ENCODE data around the gene CHRNB2.

DNA sequence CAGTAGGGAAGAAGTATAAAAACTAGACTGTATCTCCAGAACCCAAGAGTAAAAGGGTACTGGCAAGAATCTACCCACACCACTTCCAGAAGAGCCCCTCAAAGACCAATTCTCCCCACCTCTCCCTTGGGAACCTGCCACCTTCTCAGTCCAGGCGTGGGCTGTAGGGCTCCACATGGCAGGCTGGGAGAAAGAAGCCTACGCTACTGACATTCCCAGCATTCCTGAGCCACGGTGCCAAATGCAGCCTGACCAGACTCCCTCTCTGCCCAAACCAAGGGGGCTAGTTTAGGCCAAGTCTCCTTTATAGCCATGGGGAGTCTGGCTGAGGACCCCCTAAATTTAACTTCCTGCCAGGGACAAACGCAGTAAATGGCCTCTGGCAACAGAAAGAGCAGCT is 11.2 kb upstream of the CHRNB2 start:
- TF ChIP-seq, protein P1, sequence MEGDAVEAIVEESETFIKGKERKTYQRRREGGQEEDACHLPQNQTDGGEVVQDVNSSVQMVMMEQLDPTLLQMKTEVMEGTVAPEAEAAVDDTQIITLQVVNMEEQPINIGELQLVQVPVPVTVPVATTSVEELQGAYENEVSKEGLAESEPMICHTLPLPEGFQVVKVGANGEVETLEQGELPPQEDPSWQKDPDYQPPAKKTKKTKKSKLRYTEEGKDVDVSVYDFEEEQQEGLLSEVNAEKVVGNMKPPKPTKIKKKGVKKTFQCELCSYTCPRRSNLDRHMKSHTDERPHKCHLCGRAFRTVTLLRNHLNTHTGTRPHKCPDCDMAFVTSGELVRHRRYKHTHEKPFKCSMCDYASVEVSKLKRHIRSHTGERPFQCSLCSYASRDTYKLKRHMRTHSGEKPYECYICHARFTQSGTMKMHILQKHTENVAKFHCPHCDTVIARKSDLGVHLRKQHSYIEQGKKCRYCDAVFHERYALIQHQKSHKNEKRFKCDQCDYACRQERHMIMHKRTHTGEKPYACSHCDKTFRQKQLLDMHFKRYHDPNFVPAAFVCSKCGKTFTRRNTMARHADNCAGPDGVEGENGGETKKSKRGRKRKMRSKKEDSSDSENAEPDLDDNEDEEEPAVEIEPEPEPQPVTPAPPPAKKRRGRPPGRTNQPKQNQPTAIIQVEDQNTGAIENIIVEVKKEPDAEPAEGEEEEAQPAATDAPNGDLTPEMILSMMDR (IDR thresholded peaks at IDR 0.05; ENCODE audit: low read depth, low read length), result no peak
- no peak for TF ChIP-seq EZH2phosphoT487 (IDR thresholded peaks at IDR 0.05; ENCODE audit: low read depth)

All from OCI-LY3 (cell line).